GM15510 (cell line): Measurements from ENCODE around the gene UBXN2A.

Source experiments
- POLR2A ChIP-seq: IDR thresholded peaks from 3 replicates; pipeline ENCODE4 v1.6.1; 2011; ENCODE audit warnings: borderline replicate concordance; ENCODE audit not compliant: insufficient read length; ENCODE audit errors: extremely low read depth

The UBXN2A gene

DNA sequence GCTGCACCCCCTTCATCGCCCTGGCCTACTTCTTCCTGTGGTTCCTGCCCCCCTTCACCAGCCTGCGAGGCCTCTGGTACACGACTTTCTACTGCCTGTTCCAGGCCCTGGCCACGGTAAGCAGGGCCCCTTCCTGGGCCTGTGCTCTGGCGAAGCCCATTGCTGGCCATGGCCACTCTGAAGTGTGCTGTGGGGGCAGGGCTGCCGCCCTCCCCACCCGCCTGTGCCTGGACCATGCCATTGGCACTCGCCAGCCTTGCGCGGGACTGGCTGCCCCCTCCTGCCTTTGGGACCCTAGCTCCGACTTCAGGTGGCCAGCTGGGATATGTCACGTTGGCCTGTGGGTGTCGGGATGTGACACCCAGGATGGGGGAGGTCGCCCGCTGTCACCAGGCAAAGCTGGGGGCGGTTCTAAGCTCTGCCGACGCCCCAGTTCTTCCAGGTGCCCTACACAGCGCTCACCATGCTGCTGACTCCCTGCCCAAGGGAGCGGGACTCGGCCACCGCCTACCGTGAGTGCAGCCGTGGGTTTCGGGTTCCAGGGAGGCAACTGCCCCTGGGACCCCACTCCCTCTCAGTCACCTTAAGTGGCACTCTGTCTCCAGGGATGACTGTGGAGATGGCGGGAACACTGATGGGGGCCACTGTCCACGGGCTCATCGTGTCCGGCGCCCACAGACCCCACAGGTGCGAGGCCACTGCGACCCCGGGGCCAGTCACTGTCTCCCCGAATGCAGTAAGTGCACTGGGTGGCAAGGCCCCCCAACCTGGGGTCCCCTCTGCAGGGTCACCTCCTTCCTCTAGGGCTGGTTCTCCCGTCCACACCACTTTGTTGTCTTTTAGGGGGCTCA, 76.8 kb downstream of the UBXN2A start:
- TF ChIP-seq POLR2A, result no peak

DNA sequence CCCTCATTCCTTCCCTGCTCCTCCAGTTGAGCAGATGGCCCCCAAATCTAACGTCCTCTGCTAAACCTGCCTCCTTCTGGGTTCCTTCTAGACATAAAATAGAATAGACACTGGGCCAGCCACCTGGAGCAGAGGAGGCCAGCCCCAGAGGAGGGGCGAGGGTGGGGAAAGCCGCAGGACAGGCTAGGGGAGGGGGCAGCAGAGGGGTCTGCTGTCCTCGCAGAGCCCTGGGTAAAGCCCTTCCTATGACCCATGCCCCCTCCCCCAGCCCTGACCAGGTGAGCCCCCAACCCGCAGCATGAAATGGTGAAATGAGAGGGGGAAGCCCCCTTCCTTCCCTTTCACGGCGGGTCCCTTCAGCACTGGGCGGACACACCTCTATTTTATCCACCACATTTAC, 77.4 kb downstream of the UBXN2A start:
- TF ChIP-seq POLR2A, result no peak

DNA sequence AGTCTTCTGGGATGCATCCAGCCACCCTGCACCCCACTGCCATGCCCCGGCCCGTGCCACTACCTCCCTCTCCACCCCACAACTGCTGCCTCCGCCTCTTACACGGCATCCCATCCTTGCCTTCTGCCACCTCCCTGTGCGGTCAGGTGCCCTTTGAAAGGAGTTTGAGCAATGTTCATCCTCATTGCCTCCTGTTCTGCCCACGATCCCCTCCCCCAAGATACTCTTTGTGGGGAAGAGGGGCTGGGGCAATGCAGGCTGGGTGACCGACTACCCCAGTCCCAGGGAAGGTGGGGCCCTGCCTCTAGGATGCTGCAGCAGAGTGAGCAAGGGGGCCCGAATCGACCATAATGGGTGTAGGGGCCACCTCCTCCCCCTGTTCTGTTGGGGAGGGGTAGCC, 78.0 kb downstream of the UBXN2A start:
- no peak for TF ChIP-seq POLR2A

DNA sequence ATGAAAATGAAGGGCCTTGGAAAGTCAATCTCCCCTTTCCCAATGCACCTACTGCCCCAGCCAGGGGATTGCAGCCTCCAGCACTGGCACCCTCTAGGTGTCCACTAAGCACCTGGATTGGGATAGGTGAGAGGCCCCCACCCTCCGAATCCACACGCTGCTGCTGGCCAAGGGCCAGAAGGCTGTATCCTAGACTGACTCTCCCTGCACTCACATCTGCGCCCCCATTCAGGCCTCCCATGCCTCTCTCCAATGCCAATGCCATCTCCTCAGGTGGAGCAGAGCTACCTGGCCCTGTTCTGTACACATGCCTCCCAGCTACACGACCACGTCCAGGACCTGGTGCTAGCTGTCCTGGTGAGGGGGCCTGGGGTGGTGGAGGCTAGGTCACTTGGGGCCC, 79.5 kb downstream of the UBXN2A start:
- no peak for TF ChIP-seq POLR2A

DNA sequence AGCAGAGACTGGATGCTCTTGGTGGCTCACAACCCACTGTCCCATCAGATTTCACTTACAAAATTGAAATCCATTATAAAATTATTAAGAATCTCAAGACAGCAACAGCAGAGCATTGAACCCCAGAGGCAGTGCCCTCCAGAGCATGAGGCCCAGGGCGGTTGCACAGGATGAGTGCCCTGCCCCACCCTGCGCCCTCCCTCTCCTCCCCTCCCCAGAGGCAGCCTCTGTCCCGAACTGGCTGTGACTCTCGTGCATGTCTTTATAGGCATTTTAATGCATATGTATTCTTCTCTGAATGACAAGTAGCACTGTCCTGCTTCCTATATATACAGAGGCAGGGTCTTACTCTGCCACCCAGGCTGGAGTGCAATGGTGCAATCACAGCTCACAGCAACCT, 80.0 kb downstream of the UBXN2A start:
- TF ChIP-seq POLR2A, result no peak

DNA sequence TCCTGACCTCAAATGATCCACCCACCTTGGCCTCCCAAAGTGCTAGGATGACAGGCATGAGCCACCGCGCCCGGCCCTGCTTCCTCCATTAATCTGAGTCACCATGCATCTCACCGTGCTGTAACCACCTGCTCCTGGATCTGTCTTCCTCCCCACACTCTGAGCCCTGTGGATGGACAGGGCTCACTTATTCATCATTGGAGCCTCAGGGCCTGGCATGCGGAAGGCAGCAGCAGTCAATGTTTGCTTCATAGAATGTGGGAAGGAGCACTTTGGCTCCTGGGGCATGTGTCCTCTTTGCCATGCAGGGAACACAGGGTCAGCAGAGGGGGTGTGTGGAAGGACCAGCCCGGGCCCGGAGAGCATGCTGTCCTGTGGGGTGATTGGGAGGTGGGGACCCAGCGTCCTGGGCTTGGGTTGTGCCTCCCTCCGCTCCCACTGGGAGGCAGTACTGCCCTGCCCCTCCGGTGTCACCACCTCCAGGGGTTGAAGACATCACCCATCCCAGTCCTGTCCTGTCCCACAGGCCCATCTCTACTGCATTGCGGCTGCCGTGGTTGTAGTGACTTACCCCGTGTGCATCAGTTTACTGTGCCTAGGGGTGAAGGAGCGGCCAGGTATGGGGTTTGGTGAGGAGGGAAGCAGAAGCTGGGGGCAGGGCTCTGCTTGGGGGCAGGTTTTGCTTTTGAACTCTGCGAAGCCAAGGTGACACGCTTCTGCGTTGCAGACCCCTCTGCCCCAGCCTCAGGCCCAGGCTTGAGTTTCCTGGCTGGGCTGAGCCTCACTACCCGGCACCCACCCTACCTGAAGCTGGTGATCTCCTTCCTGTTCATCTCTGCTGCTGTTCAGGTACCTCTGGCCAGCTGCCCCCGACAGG, 81.1 kb downstream of the UBXN2A start:
- no peak for TF ChIP-seq POLR2A

DNA sequence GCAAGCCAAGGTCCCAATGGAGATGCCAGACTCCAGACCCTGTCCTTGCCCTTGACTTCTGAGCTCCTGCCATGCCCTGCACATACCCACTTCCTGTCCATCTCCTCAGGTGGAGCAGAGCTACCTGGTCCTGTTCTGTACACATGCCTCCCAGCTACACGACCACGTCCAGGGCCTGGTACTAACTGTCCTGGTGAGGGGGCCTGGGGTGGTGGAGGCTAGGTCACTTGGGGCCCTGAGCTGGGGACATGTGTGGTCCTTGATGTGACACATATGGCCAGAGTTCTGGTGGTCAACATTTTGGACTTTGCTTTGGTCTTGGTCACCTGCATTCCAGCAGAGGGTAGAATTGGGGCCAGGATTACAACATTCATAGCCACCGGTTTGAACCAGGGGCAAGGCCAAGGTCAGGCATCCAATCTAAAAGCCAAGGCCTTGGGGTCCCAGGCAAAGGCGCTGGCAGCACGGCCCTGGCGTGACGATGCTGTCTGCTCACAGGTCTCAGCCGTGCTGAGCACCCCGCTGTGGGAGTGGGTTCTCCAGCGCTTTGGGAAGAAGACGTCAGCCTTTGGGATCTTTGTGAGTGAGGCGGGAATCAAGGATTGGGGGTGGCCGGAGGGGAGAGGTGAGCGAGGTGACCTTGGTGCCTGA, 82.2 kb downstream of the UBXN2A start:
- TF ChIP-seq POLR2A, result no peak

DNA sequence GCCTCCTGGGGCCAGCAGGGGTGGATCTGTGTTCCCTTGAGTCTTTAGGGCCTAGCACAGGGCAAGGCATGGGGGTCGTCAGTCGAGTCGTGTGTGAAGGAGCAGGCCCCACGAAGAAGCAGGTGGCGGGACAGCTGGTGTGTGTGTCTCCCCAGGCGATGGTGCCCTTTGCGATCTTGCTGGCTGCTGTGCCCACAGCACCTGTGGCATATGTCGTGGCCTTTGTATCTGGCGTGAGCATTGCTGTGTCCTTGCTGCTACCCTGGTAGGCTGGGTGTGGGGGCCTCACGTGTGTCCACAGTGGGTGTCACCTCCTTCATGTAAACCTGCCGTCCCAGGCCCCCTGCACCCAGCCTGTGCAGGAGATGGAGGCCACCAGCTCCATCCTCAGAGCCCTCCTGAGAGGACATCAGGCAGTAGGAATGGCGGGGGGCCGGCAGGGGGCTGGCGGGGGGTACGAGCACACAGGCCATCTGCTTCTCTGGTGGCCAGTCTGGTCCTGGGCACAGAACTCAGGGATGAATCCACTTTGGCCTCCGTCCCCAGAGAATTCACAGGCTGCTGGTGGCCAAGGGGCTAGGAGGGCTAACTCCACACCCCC, 82.8 kb downstream of the UBXN2A start:
- TF ChIP-seq POLR2A, result no peak

DNA sequence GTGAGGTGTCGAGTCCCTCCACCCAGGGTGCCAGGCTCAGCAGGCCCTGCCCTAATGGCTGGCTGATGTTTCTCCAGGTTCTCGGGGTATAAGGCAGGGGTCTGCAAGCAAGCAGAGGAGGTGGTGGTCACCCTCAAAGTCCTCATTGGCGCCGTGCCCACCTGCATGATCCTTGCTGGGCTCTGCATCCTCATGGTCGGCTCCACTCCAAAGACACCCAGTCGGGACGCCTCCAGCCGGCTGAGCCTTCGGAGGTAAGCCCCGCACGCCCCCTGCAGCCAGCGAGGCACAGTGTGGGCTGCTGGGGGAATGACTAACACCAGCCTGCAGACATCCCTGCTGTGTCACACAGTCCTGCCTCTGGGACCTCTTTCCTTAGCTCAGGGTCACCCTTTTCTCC, 83.8 kb downstream of the UBXN2A start:
- no peak for TF ChIP-seq POLR2A

DNA sequence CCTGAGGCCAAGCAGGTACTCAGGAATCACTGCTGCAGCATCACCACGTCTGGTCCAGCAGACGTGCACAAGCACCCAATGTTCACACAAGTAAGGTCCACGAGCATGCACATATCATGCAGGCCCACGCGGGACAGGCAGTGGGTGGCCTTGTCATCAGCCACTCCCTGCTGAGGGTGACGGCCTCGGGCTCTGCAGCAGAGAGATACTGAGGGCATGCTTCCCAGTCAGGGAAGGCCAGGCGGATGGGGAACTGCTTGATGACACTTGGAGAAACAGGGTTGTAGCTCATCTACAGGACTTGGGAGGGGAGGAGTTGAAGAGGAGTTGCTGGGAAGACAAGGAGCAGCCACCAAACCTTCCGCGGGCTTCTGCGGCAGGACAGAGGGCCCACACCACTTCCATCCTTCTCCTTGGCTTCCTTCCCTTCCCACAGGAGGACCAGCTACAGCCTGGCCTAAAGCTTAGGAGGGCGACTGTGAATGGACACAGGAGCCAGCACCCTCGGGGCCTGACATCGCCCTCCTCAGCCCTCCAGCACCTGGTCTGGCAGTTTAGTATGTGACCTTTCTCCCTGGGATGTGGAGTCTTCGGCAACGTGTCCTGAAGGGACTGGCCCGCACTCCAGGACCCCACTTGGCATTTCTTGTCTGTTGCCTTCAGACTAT, 84.9 kb downstream of the UBXN2A start:
- TF ChIP-seq POLR2A, result no peak

DNA sequence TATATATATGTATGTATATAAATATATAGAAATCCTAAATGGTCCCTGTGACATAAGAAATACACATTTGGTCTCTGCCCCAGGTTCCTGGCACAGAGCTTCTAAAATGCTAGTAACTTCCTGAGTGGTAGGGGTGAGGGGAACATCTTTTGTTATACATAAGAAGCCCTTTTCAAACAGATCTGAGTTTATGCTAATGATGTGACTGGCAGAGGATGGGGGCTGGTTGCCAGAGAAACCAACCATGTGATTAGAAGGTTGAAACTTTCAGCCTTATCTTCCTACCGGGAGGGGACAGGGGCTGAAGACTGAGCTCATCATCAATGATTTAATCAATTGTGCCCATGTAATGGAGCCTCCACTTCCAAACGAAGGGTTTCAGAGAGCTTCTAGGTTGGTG, 86.0 kb downstream of the UBXN2A start:
- no peak for TF ChIP-seq POLR2A

DNA sequence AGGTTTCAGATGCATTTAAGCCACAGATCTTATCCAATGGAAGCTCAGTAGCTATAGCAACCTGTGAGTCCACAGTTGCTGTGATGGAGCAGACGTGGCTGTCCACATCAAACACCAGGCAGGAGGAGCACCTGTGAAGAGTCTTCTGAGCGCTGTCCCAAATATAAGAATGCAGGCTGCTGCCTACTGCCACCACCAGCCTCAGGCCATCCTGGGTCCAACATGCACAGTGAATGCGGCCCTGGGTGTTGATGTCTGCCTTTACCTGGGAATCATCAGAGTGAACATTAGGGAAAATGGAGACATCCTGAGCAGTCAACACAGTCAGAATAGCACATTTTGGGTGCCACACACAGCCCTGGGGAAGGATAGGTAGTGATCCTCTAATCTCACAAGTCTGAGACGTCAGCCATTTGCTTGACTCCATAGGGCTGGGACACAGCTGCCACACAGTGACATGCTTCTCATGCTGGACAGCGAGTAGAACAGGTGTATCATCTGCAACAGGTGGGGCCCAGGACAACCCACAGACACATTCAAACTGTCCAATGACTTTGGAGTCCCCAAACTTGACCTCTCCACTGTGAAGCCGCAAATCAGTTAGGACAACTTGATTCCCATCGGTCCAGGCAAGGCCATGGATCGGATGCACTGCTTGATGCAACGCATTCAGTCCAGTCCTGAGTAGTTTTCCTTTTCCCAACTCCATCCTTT, 98.7 kb downstream of the UBXN2A start:
- TF ChIP-seq POLR2A, result no peak

DNA sequence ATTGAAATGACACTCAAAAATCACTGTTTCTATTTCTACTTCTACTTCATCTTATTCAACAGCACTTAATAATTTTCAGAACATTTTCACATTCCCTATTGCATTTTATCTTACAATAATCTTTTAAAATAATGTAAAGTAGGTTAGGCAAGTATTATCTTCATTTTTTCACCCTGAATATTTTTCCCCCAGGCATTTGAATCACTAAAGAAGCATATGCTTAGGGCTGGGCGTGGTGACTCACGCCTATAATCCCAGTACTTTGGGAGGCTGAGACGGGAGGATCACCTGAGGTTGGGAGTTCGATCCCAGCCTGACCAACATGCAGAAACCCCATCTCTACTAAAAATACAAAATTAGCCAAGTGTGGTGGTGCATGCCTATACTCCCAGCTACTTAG, 100.2 kb downstream of the UBXN2A start:
- TF ChIP-seq POLR2A, result no peak

DNA sequence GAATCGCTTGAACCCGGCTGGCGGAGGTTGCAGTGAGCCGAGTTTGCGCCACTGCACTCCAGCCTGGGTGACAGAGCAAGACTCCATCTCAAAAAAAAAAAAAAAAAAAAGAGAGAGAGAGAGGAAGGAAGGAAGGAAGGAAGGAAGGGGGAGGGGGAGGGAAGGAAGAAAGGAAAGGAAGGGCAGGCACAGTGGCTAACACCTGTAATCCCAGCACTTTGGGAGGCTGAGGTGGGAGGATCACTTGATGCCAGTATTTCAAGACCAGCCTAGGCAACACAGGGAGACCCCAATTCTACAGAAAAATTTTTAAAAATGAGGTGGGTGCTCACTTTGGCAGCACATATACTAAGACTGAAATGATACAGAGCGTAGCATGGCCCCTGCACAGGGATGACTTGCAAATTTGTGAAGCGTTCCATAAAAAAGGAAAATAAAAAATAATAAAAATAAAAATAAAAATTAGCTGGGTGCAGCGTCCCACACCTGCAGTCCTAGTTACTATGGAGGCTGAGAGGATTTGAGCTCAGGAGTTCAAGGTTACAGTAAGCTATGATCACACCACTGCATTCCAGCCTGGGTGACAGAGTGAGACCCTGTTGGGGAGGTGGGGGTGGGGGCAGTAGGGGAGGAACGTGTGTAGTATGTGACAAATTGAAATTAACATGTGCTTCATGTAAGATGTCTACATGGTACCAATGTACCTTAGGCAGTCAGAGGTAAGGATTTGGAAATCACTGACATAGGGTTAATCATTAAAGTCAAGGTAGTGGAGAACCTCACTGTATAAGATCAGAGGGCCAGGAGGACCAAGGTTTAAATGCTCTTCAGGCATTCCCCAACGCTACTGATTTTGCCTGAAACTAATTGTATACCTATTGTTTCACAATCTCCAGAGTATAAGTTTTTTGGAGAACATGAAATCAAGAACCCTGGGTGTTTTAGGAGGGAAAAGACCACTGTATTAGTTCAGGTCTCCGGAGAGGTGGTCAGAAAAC, 105.5 kb downstream of the UBXN2A start:
- TF ChIP-seq POLR2A, result no peak

DNA sequence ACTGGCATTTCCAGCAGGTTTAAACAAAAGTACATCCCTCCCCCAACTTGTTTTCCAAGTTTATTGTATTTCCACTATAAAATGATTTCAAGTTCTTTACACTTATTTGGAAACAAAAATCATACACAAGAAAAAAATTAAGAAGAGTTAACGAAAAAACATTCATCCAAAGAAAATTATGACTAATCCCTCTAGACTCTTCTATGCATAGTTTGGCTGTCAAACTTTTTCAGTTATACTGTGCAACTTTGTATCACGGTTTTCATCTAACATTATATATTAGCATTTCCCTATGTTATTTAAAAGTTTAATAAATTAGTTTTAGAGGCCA, 106.3 kb downstream of the UBXN2A start:
- TF ChIP-seq POLR2A, result no peak
